PFSK-1 (cell line): ENCODE measurements around the gene MAML2.

ENCODE experiments used
- FOXP2 ChIP-seq: optimal IDR thresholded peaks from 2 replicates; pipeline ENCODE3; 2011; ENCODE audit warnings: borderline replicate concordance, control low read depth, inconsistent platforms; ENCODE audit not compliant: insufficient read depth; ENCODE audit errors: extremely low read length, extremely low read depth
- POLR2AphosphoS5 ChIP-seq: IDR thresholded peaks from 2 replicates; pipeline ENCODE4 v1.6.1; 2012; ENCODE audit warnings: low read depth, mild to moderate bottlenecking, control low read depth, low read length, moderate library complexity
- REST ChIP-seq, 2 experiments: IDR thresholded peaks; 2 replicates each; pipeline versions ENCODE4 v1.6.1 to v1.8.0; 2011 to 2012; ENCODE audit warnings: low read depth in 2 of 2, low read length in 2 of 2, control low read depth in 1 of 2, inconsistent platforms in 1 of 2, mild to moderate bottlenecking in 1 of 2, moderate library complexity in 1 of 2; ENCODE audit not compliant: insufficient read depth in 1 of 2
- SIN3A ChIP-seq: IDR thresholded peaks from 2 replicates; pipeline ENCODE4 v1.6.1; 2012; ENCODE audit warnings: mild to moderate bottlenecking, low read length, moderate library complexity, borderline replicate concordance; ENCODE audit not compliant: insufficient read depth
- TAF1 ChIP-seq: IDR thresholded peaks from 2 replicates; pipeline ENCODE4 v1.6.1; 2012; ENCODE audit warnings: low read length, control low read depth, borderline replicate concordance; ENCODE audit not compliant: insufficient read depth

GRCh38 chr11:95944623-95945022 lies 398.4 kb downstream of the MAML2 start:
- TF ChIP-seq TAF1 = no peak
- no peak for TF ChIP-seq POLR2AphosphoS5
- no peak for TF ChIP-seq SIN3A
- TF ChIP-seq REST (IDR thresholded peaks at IDR 0.05; ENCODE audit: insufficient read depth in 1 of 2, low read depth in 2 of 2, low read length in 2 of 2) = no peak
- no peak for TF ChIP-seq FOXP2
